Measurements from ENCODE around the gene MPRIP.

MPRIP gene

DNA sequence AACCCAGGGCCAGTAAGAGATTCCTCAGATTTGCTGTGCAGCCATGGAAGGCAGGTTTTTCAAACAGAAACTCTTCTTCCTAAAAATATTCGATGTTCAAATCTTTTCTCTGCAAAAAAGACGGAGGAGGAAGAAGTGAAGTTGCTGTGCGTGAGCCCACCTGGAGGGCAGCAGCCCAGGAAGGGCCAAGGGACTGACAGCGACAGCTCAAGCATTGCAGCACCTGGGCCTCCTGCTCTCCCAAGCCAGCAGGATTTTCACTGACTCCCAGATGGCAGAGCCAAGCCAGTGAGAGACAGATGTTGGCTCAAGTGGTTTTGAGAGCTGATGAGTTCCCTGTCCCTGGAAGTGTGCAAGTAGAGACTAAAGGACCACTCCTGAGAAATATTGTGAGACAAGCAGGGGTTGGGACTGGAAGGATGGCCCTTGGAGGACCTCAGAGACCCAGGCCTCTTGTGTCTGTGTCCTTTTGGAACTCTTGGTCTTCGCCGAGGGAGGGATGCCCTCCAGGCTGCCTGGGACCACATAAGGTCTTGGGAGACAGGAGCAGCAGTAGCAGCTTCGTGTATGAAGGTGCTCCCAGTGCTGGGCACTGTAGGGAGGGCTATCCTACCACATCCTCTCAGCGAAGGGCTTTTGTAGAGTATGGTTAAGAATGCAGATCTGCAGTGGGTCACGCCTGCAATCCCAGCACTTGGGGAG is 41.0 kb upstream of the MPRIP start:
- Histone ChIP-seq H3K27ac (ENCODE audit: extremely low read depth, low read depth, low read length) (no peak overlapping the region), H3K36me3 (ENCODE audit: control insufficient read depth in 2 of 2, insufficient read depth in 1 of 2, low read length in 2 of 2) (no peaks in the 10 kb centered on the region), H3K9me3 (ENCODE audit: control insufficient read depth, insufficient read depth, low read depth, low read length) (no peaks in the 10 kb centered on the region), H3K4me3 (ENCODE audit: low read depth, low read length) (no peak overlapping the region), H3K4me1 (ENCODE audit: control insufficient read depth, insufficient read depth, low read length) (no peaks in the 10 kb centered on the region; the same call in 1 of the 2 replicates)
- TF ChIP-seq, protein P1, sequence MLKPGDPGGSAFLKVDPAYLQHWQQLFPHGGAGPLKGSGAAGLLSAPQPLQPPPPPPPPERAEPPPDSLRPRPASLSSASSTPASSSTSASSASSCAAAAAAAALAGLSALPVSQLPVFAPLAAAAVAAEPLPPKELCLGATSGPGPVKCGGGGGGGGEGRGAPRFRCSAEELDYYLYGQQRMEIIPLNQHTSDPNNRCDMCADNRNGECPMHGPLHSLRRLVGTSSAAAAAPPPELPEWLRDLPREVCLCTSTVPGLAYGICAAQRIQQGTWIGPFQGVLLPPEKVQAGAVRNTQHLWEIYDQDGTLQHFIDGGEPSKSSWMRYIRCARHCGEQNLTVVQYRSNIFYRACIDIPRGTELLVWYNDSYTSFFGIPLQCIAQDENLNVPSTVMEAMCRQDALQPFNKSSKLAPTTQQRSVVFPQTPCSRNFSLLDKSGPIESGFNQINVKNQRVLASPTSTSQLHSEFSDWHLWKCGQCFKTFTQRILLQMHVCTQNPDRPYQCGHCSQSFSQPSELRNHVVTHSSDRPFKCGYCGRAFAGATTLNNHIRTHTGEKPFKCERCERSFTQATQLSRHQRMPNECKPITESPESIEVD (tag by site-specific recombination; IDR thresholded peaks at IDR 0.05) = no peak
- TF ChIP-seq ZNF248 (tag by site-specific recombination; IDR thresholded peaks at IDR 0.05) (no peak), ZNF416 (tag by site-specific recombination; IDR thresholded peaks at IDR 0.05) (no peak), ZBTB48 (tag by site-specific recombination; IDR thresholded peaks at IDR 0.05) (no peak), ZNF544 (tag by site-specific recombination; IDR thresholded peaks at IDR 0.05) (no peak), ZNF121 (tag by site-specific recombination; IDR thresholded peaks at IDR 0.05) (no peak), ZNF529 (tag by site-specific recombination; IDR thresholded peaks at IDR 0.05; ENCODE audit: insufficient replicate concordance) (no peak), ZNF391 (tag by site-specific recombination; IDR thresholded peaks at IDR 0.05; ENCODE audit: borderline replicate concordance, low read depth) (no peak), KLF9 (tag by site-specific recombination; IDR thresholded peaks at IDR 0.05; ENCODE audit: low read depth) (no peak)
- TF ChIP-seq, protein P2, sequence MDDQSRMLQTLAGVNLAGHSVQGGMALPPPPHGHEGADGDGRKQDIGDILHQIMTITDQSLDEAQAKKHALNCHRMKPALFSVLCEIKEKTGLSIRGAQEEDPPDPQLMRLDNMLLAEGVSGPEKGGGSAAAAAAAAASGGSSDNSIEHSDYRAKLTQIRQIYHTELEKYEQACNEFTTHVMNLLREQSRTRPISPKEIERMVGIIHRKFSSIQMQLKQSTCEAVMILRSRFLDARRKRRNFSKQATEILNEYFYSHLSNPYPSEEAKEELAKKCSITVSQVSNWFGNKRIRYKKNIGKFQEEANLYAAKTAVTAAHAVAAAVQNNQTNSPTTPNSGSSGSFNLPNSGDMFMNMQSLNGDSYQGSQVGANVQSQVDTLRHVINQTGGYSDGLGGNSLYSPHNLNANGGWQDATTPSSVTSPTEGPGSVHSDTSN (CRISPR knock-in tag; IDR thresholded peaks at IDR 0.05) = no peak
- POLR2A ChIA-PET = no interaction called here
- CTCF ChIA-PET = interaction anchor here (0.5 to 2.6 kb wide), 21 partner anchors 9 to 639 kb away, joined by 3 to 16 read pairs (median 3); partner anchors contain the start of gene MPRIP

DNA sequence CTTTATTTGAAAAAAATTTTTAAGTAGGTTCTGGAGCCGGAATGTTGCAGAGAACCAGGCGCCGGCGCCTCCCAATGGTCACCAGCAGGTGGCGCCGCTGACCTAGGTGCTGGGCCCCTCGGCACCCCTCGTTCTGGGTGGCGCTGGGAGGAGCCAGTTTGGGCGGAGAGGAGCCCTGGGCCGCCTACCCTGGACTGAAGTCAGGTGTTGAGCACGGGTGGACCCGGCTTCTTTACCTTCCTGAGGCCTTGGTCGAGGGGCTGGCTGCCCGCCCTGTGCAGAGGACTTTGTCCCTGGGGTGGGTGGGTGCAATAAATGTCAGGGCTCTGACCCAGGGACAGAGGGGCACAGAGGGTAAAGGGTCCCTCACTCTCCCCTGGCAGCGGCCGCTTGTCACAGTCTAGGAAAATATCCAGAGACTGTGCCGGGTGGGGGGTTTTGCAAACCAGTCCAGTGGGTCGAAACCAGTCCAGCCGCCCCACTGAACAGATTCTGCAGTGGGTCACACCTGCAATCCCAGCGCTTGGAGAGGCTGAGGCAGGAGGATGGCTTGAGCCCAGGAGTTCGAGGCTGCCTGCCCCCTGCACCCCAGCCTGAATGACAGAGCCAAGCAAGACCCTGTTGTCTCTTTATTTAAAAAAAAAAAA is 40.3 kb upstream of the MPRIP start:
- Histone ChIP-seq H3K9me3 (ENCODE audit: control insufficient read depth, insufficient read depth, low read depth, low read length) (no peaks in the 10 kb centered on the region), H3K27ac (ENCODE audit: extremely low read depth, low read depth, low read length) (no peak overlapping the region), H3K4me1 (ENCODE audit: control insufficient read depth, insufficient read depth, low read length) (no peaks in the 10 kb centered on the region; the same call in 1 of the 2 replicates), H3K4me3 (ENCODE audit: low read depth, low read length) (no peak overlapping the region), H3K36me3 (ENCODE audit: control insufficient read depth in 2 of 2, insufficient read depth in 1 of 2, low read length in 2 of 2) (no peaks in the 10 kb centered on the region)
- CTCF ChIA-PET = interaction anchor here (1.5 to 2.6 kb wide), 4 partner anchors 10 to 353 kb away, joined by 3 to 16 read pairs (median 6); no protein-coding TSS in a partner anchor
- POLR2A ChIA-PET = no interaction called here
- TF ChIP-seq, protein P3, sequence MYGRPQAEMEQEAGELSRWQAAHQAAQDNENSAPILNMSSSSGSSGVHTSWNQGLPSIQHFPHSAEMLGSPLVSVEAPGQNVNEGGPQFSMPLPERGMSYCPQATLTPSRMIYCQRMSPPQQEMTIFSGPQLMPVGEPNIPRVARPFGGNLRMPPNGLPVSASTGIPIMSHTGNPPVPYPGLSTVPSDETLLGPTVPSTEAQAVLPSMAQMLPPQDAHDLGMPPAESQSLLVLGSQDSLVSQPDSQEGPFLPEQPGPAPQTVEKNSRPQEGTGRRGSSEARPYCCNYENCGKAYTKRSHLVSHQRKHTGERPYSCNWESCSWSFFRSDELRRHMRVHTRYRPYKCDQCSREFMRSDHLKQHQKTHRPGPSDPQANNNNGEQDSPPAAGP (tag by site-specific recombination; IDR thresholded peaks at IDR 0.05) = no peak
- TF ChIP-seq ZNF701 (tag by site-specific recombination; IDR thresholded peaks at IDR 0.05) = no peak
- TF ChIP-seq, protein P4, sequence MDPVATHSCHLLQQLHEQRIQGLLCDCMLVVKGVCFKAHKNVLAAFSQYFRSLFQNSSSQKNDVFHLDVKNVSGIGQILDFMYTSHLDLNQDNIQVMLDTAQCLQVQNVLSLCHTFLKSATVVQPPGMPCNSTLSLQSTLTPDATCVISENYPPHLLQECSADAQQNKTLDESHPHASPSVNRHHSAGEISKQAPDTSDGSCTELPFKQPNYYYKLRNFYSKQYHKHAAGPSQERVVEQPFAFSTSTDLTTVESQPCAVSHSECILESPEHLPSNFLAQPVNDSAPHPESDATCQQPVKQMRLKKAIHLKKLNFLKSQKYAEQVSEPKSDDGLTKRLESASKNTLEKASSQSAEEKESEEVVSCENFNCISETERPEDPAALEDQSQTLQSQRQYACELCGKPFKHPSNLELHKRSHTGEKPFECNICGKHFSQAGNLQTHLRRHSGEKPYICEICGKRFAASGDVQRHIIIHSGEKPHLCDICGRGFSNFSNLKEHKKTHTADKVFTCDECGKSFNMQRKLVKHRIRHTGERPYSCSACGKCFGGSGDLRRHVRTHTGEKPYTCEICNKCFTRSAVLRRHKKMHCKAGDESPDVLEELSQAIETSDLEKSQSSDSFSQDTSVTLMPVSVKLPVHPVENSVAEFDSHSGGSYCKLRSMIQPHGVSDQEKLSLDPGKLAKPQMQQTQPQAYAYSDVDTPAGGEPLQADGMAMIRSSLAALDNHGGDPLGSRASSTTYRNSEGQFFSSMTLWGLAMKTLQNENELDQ (tag by site-specific recombination; IDR thresholded peaks at IDR 0.05; ENCODE audit: low read depth) = no peak
- TF ChIP-seq, protein P5, sequence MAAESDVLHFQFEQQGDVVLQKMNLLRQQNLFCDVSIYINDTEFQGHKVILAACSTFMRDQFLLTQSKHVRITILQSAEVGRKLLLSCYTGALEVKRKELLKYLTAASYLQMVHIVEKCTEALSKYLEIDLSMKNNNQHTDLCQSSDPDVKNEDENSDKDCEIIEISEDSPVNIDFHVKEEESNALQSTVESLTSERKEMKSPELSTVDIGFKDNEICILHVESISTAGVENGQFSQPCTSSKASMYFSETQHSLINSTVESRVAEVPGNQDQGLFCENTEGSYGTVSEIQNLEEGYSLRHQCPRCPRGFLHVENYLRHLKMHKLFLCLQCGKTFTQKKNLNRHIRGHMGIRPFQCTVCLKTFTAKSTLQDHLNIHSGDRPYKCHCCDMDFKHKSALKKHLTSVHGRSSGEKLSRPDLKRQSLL (tag by site-specific recombination; IDR thresholded peaks at IDR 0.05) = 0 out of 2 replicates have a peak, but pooled peaks have one; percentile 68
- TF ChIP-seq ZNF366 (tag by site-specific recombination; conservative IDR thresholded peaks at IDR 0.05) = no peak
- TF ChIP-seq, protein P6, sequence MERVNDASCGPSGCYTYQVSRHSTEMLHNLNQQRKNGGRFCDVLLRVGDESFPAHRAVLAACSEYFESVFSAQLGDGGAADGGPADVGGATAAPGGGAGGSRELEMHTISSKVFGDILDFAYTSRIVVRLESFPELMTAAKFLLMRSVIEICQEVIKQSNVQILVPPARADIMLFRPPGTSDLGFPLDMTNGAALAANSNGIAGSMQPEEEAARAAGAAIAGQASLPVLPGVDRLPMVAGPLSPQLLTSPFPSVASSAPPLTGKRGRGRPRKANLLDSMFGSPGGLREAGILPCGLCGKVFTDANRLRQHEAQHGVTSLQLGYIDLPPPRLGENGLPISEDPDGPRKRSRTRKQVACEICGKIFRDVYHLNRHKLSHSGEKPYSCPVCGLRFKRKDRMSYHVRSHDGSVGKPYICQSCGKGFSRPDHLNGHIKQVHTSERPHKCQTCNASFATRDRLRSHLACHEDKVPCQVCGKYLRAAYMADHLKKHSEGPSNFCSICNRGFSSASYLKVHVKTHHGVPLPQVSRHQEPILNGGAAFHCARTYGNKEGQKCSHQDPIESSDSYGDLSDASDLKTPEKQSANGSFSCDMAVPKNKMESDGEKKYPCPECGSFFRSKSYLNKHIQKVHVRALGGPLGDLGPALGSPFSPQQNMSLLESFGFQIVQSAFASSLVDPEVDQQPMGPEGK (tag by site-specific recombination; IDR thresholded peaks at IDR 0.05) = 0 out of 2 replicates have a peak, but pooled peaks have one; percentile 43
- no peak for TF ChIP-seq ZNF600 (tag by site-specific recombination; IDR thresholded peaks at IDR 0.05)
- TF ChIP-seq ZNF423 (tag by site-specific recombination; IDR thresholded peaks at IDR 0.05) = no peak
- peak; percentile 96 for TF ChIP-seq ZNF654 (tag by site-specific recombination; IDR thresholded peaks at IDR 0.05; ENCODE audit: low read depth)
- no peak for TF ChIP-seq ZNF626 (tag by site-specific recombination; IDR thresholded peaks at IDR 0.05)
- no peak for TF ChIP-seq HOXD13 (CRISPR knock-in tag; IDR thresholded peaks at IDR 0.05; ENCODE audit: borderline replicate concordance)
- peak; percentile 40; the same call in 1 of the 2 replicates for TF ChIP-seq KLF8 (tag by site-specific recombination; IDR thresholded peaks at IDR 0.05)
- TF ChIP-seq KLF10 (tag by site-specific recombination; IDR thresholded peaks at IDR 0.05) = no peak
- peak; percentile 29; the same call in 1 of the 2 replicates for TF ChIP-seq ZFHX2 (tag by site-specific recombination; conservative IDR thresholded peaks at IDR 0.05)
